ENCODE results near the gene DESI1.

DNA sequence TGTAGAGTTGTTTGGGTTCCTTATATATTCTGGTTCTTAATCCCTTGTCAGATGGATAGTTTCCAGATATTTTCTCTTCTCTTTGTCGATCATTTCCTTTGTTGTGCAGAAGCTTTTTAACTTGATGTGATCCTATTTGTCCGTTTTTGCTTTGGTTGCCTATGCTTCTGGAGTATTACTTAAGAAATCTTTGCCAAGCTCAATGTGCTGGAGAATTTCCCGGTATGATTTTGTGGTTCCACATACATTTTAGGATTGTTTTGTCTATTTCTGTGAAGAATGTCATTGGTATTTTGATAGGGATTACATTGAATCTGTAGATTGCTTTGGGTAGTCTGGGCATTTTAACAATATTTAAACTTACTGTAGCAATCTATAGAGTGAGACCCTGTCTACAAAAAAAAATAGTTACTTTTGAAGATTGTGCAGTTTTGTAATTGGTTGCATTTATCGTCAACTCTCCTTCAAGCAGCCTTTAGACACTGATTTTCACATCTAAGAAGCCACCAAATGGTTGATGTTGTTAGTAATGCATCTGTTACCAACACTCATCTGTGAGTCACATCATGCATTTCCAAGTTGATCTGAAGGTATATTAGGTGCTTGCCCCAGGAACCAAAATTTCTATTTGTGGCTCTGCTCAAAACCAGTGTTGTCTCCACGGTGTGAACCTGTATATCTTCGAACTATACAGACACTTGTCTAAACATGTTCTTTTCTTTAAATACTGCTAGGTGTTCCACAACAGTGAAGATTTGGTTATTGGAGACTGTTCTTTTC lies 21.7 kb upstream of the DESI1 start:
- TF ChIP-seq, protein P1, sequence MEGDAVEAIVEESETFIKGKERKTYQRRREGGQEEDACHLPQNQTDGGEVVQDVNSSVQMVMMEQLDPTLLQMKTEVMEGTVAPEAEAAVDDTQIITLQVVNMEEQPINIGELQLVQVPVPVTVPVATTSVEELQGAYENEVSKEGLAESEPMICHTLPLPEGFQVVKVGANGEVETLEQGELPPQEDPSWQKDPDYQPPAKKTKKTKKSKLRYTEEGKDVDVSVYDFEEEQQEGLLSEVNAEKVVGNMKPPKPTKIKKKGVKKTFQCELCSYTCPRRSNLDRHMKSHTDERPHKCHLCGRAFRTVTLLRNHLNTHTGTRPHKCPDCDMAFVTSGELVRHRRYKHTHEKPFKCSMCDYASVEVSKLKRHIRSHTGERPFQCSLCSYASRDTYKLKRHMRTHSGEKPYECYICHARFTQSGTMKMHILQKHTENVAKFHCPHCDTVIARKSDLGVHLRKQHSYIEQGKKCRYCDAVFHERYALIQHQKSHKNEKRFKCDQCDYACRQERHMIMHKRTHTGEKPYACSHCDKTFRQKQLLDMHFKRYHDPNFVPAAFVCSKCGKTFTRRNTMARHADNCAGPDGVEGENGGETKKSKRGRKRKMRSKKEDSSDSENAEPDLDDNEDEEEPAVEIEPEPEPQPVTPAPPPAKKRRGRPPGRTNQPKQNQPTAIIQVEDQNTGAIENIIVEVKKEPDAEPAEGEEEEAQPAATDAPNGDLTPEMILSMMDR (IDR thresholded peaks at IDR 0.05 in 2 of 3, conservative IDR thresholded peaks at IDR 0.05 in 1 of 3; ENCODE audit: borderline replicate concordance in 1 of 3, insufficient read depth in 1 of 3, low read depth in 2 of 3, low read length in 2 of 3), result no peak
- no peak for TF ChIP-seq EZH2 (IDR thresholded peaks at IDR 0.05)
- no peak for TF ChIP-seq SIN3A (IDR thresholded peaks at IDR 0.05; ENCODE audit: low read depth)
- no peak for TF ChIP-seq CBX3 (IDR thresholded peaks at IDR 0.05; ENCODE audit: low read depth)
- TF ChIP-seq YY1 (IDR thresholded peaks at IDR 0.05; ENCODE audit: extremely low read depth, insufficient replicate concordance, low read depth, low read length), result no peak

Data from HCT116 (cell line).